Measurements from ENCODE around the gene SLC9A5.

Gene SLC9A5

GRCh38 chr16:67284699-67285646 lies 36.2 kb downstream of the SLC9A5 start:
- TF ChIP-seq CTCF (IDR thresholded peaks at IDR 0.05; ENCODE audit: low read depth, low read length): peak; percentile 45
- no peak for DNase-seq (ENCODE audit: extremely low read depth, low read depth)

GRCh38 chr16:67286441-67287235 lies 37.9 kb downstream of the SLC9A5 start:
- TF ChIP-seq CTCF (IDR thresholded peaks at IDR 0.05; ENCODE audit: low read depth, low read length): no peak
- DNase-seq (ENCODE audit: extremely low read depth, low read depth): no peak

- DNase-seq (ENCODE audit: extremely low read depth, low read depth): no peak
- no peak for TF ChIP-seq CTCF (IDR thresholded peaks at IDR 0.05; ENCODE audit: low read depth, low read length)
Observed at GRCh38 chr16:67287960-67288359, 39.2 kb downstream of the SLC9A5 start.

GRCh38 chr16:67291461-67291860 lies 42.7 kb downstream of the SLC9A5 start:
- no peak for DNase-seq (ENCODE audit: extremely low read depth, low read depth)
- TF ChIP-seq CTCF (IDR thresholded peaks at IDR 0.05; ENCODE audit: low read depth, low read length): no peak

- no peak for DNase-seq (ENCODE audit: extremely low read depth, low read depth)
- no peak for TF ChIP-seq CTCF (IDR thresholded peaks at IDR 0.05; ENCODE audit: low read depth, low read length)
Observed at GRCh38 chr16:67294171-67294757, 45.5 kb downstream of the SLC9A5 start.

GRCh38 chr16:67294938-67295361 lies 46.2 kb downstream of the SLC9A5 start:
- TF ChIP-seq CTCF (IDR thresholded peaks at IDR 0.05; ENCODE audit: low read depth, low read length): peak; percentile 29
- DNase-seq (ENCODE audit: extremely low read depth, low read depth): no peak
